Osteoblast (primary cell): ENCODE data around the gene METAP2. TPM values are rescaled to one million over a fixed set of nuclear protein-coding genes. Genes with fewer than 3 reads are reported as not detected.

ENCODE experiments used
- DNase-seq: peaks from one replicate; pipeline ENCODE4 v3.0.0; 2011; ENCODE audit warnings: low spot score, mixed read lengths; ENCODE audit not compliant: insufficient read length; ENCODE audit errors: missing footprints
- H2AFZ ChIP-seq: 2 replicates; pipeline ENCODE4 v1.6.0; 2011; ENCODE audit warnings: mild to moderate bottlenecking, low read length
- H3K27ac ChIP-seq: 2 replicates; pipeline ENCODE4 v1.5.1; 2011; ENCODE audit warnings: mild to moderate bottlenecking, low read depth, low read length, moderate library complexity
- H3K27me3 ChIP-seq: 2 replicates; pipeline ENCODE4 v1.6.0; 2012; ENCODE audit warnings: mild to moderate bottlenecking, control low read depth, inconsistent platforms, low read length, moderate library complexity; ENCODE audit not compliant: insufficient read depth
- H3K36me3 ChIP-seq: 2 replicates; pipeline ENCODE4 v1.5.1; 2011; ENCODE audit warnings: mild to moderate bottlenecking, low read length, control low read depth, moderate library complexity; ENCODE audit not compliant: insufficient read depth
- H3K4me1 ChIP-seq: 2 replicates; pipeline ENCODE4 v1.5.1; 2011; ENCODE audit warnings: mild to moderate bottlenecking, low read length, control low read depth, moderate library complexity; ENCODE audit not compliant: insufficient read depth
- H3K4me2 ChIP-seq: 2 replicates; pipeline ENCODE4 v1.6.0; 2011; ENCODE audit warnings: mild to moderate bottlenecking, low read length; ENCODE audit not compliant: insufficient read depth
- H3K4me3 ChIP-seq: fragments of 200-600 bp; sonication (generic); 3 replicates; pipeline ENCODE4 v1.5.1; 2012; ENCODE audit warnings: mild to moderate bottlenecking, low read length, inconsistent platforms; ENCODE audit not compliant: insufficient read depth
- H3K79me2 ChIP-seq: 2 replicates; pipeline ENCODE4 v1.6.0; 2012; ENCODE audit warnings: mild to moderate bottlenecking, low read length, control low read depth, inconsistent platforms; ENCODE audit not compliant: insufficient read depth
- H3K9me3 ChIP-seq: 2 replicates; pipeline ENCODE4 v1.5.1; 2011; ENCODE audit warnings: low read depth, low read length, control low read depth
- H4K20me1 ChIP-seq: 2 replicates; pipeline ENCODE4 v1.6.0; 2012; ENCODE audit warnings: mild to moderate bottlenecking, low read length, control low read depth; ENCODE audit not compliant: insufficient read depth
- CTCF ChIP-seq: IDR thresholded peaks from 2 replicates; pipeline ENCODE4 v1.5.1; 2011; ENCODE audit warnings: mild to moderate bottlenecking, low read depth, low read length, moderate library complexity; ENCODE audit errors: extremely low read depth
- total RNA-seq: library from RNA; depleted of rRNA; stranded (reverse); fragments of >200 nt; gene quantifications from 2 replicates; pipeline ENCODE4 v1.2.3, GENCODE V29; 2012

METAP2 gene
- total RNA-seq, 1 donor = 80.7 TPM

GRCh38 chr12:95538006-95538405 lies 64.1 kb downstream of the METAP2 start:
- H3K36me3 ChIP-seq = no peaks in the 10 kb centered on the region
- H3K9me3 ChIP-seq = no peaks in the 10 kb centered on the region
- H3K27me3 ChIP-seq = no peaks in the 10 kb centered on the region
- TF ChIP-seq CTCF = no peak
- no peak overlapping the region for H2AFZ ChIP-seq
- H3K4me3 ChIP-seq = no peak overlapping the region
- H3K4me1 ChIP-seq = no peaks in the 10 kb centered on the region
- H3K27ac ChIP-seq = no peak overlapping the region
- no peaks in the 10 kb centered on the region for H4K20me1 ChIP-seq
- no peak overlapping the region for H3K4me2 ChIP-seq
- no peaks in the 10 kb centered on the region for H3K79me2 ChIP-seq
- DNase-seq = no peak

GRCh38 chr12:95538656-95539055 lies 64.7 kb downstream of the METAP2 start:
- H3K27ac ChIP-seq = no peak overlapping the region
- no peak overlapping the region for H2AFZ ChIP-seq
- TF ChIP-seq CTCF = no peak
- no peaks in the 10 kb centered on the region for H3K27me3 ChIP-seq
- H3K36me3 ChIP-seq = no peaks in the 10 kb centered on the region
- no peak overlapping the region for H3K4me2 ChIP-seq
- no peaks in the 10 kb centered on the region for H3K4me1 ChIP-seq
- no peak for DNase-seq
- H4K20me1 ChIP-seq = no peaks in the 10 kb centered on the region
- H3K9me3 ChIP-seq = no peaks in the 10 kb centered on the region
- H3K4me3 ChIP-seq = no peak overlapping the region
- no peaks in the 10 kb centered on the region for H3K79me2 ChIP-seq

- no peak overlapping the region for H3K27ac ChIP-seq
- DNase-seq = no peak
- no peak for TF ChIP-seq CTCF
- H4K20me1 ChIP-seq = no peaks in the 10 kb centered on the region
- peaks cover 7% of the 10 kb centered on the region for H3K27me3 ChIP-seq
- H3K79me2 ChIP-seq = no peaks in the 10 kb centered on the region
- H3K9me3 ChIP-seq = no peaks in the 10 kb centered on the region
- no peak overlapping the region for H2AFZ ChIP-seq
- no peaks in the 10 kb centered on the region for H3K36me3 ChIP-seq
- no peaks in the 10 kb centered on the region for H3K4me1 ChIP-seq
- no peak overlapping the region for H3K4me2 ChIP-seq
- H3K4me3 ChIP-seq = no peak overlapping the region
These were observed 67.5 kb downstream of the METAP2 start for GRCh38 chr12:95541436-95541835.

- Histone ChIP-seq H4K20me1 (no peaks in the 10 kb centered on the region), H3K4me2 (no peak overlapping the region), H3K4me1 (no peaks in the 10 kb centered on the region), H3K27ac (no peak overlapping the region), H3K36me3 (no peaks in the 10 kb centered on the region), H3K4me3 (no peak overlapping the region), H3K79me2 (no peaks in the 10 kb centered on the region), H3K27me3 (peaks cover 26% of the 10 kb centered on the region), H3K9me3 (no peaks in the 10 kb centered on the region), H2AFZ (no peak overlapping the region)
- no peak for TF ChIP-seq CTCF
- no peak for DNase-seq
These were observed 69.4 kb downstream of the METAP2 start for GRCh38 chr12:95543305-95543704.
